OCI-LY1 (cell line): ENCODE measurements around the gene APC2.
A peak's percentile ranks its signal among the peaks of the same experiment; 100 is the strongest.

Experiments used
- H2AFZ ChIP-seq: fragments of 200-600 bp; sonication (generic), shearing (Covaris generic); 2 replicates; pipeline ENCODE4 v1.6.0; 2014; ENCODE audit warnings: antibody characterized with exemption, mild to moderate bottlenecking, low read length
- H3F3A ChIP-seq: fragments of 200-600 bp; sonication (generic), shearing (Covaris generic); 2 replicates; pipeline ENCODE4 v1.6.0; 2014; ENCODE audit warnings: mild to moderate bottlenecking, antibody characterized with exemption, low read length, moderate library complexity; ENCODE audit not compliant: insufficient read depth
- H3K27ac ChIP-seq: fragments of 200-600 bp; sonication (generic); 2 replicates; pipeline ENCODE4 v1.5.1; 2014; ENCODE audit warnings: low read length, mixed run types, mild to moderate bottlenecking, low read depth; ENCODE audit not compliant: poor library complexity, severe bottlenecking
- H3K27me3 ChIP-seq: fragments of 200-600 bp; sonication (generic); 2 replicates; pipeline ENCODE4 v1.6.0; 2014; ENCODE audit warnings: antibody characterized with exemption, mild to moderate bottlenecking, low read length, moderate library complexity; ENCODE audit not compliant: insufficient read depth
- H3K36me3 ChIP-seq: fragments of 200-600 bp; sonication (generic); 2 replicates; pipeline ENCODE4 v1.6.1; 2014; ENCODE audit warnings: mild to moderate bottlenecking, antibody characterized with exemption, low read length, moderate library complexity, mixed read lengths; ENCODE audit not compliant: insufficient read depth
- H3K4me1 ChIP-seq: fragments of 200-600 bp; sonication (generic); 2 replicates; pipeline ENCODE4 v1.5.1; 2014; ENCODE audit warnings: mild to moderate bottlenecking, low read length, moderate library complexity; ENCODE audit not compliant: insufficient read depth, severe bottlenecking
- H3K4me2 ChIP-seq: fragments of 200-600 bp; sonication (generic), shearing (Covaris generic); 2 replicates; pipeline ENCODE4 v1.6.1; 2014; ENCODE audit warnings: low read length
- H3K4me3 ChIP-seq: fragments of 200-600 bp; sonication (generic); 2 replicates; pipeline ENCODE4 v1.5.1; 2014; ENCODE audit warnings: low read length, low read depth, mild to moderate bottlenecking, mixed read lengths; ENCODE audit not compliant: poor library complexity, severe bottlenecking
- H3K79me2 ChIP-seq: fragments of 200-600 bp; shearing (Covaris generic); 2 replicates; pipeline ENCODE4 v1.6.1; 2016; ENCODE audit warnings: mixed run types, low read length, mixed read lengths; ENCODE audit not compliant: insufficient read depth
- H3K9ac ChIP-seq: fragments of 200-600 bp; sonication (generic), shearing (Covaris generic); 2 replicates; pipeline ENCODE4 v1.6.1; 2014; ENCODE audit warnings: mild to moderate bottlenecking, low read length, mixed read lengths
- H3K9me2 ChIP-seq: fragments of 200-600 bp; sonication (generic), shearing (Covaris generic); 2 replicates; pipeline ENCODE4 v1.6.1; 2014; ENCODE audit warnings: low read depth, mild to moderate bottlenecking, low read length, mixed read lengths
- H3K9me3 ChIP-seq: fragments of 200-600 bp; shearing (Covaris generic); 2 replicates; pipeline ENCODE4 v1.6.1; 2014; ENCODE audit warnings: low read length, mixed read lengths
- H4K20me1 ChIP-seq: fragments of 200-600 bp; sonication (generic), shearing (Covaris generic); 2 replicates; pipeline ENCODE4 v1.6.0; 2016; ENCODE audit warnings: mild to moderate bottlenecking, low read length; ENCODE audit not compliant: insufficient read depth
- EZH2 ChIP-seq: fragments of 200-600 bp; sonication (generic), shearing (Covaris generic); IDR thresholded peaks from 2 replicates; pipeline ENCODE4 v1.8.0; 2017; ENCODE audit warnings: borderline replicate concordance, mixed run types, mild to moderate bottlenecking, antibody characterized with exemption, low read length, moderate library complexity, mixed read lengths
- TF ChIP-seq, protein P1 (sequence below): fragments of 200-600 bp; sonication (generic), shearing (Covaris generic); IDR thresholded peaks from 2 replicates; pipeline ENCODE4 v1.5.1; 2017; ENCODE audit warnings: mild to moderate bottlenecking, antibody characterized with exemption, low read length, moderate library complexity, mixed read lengths

Gene APC2

DNA sequence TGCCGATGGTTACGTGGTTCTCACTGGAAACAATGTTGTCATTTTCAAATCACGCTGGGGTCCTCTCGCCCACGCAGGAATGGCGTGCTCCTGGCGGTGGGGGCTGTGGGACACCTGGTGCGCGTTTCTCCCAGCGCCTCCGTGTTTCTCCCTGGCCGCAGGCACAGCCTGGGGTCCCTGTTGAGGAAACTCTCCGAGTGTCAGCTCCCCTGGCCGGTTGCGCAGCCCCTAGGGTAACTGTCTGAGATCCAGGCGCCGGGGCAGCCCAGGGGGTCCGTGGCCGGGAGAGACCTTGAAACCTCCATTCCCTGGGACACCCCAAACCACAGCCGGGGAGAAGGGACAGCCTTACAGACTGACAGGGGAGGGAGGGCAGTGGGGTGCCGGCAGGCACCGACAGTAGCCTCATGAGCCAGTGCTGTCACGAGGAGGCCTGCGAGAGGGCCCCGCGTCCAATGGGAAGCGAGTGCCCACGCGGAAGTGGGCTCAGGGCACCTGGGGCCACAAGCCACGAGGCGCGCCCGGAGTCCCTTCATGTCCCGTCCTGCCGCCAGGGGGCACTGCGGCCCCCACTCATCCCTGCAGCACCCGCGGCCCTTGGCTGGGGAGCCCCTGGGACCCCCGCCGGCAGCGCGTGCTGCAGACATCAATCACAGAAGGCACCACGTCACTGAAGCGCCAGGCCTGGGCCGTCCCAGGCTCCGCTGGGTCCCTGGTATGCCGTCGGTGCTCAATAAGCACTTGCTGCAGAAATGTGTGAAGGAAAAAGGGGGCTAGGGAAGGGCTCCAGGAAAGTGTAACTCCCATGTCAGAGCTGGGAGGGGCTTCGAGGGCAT, 53.4 kb downstream of the APC2 start:
- Histone ChIP-seq H3K9me2 (no peaks in the 10 kb centered on the region), H3K9ac (no peak overlapping the region), H3K4me3 (no peak overlapping the region), H3K36me3 (no peaks in the 10 kb centered on the region), H4K20me1 (no peaks in the 10 kb centered on the region), H3K4me2 (no peak overlapping the region), H3K79me2 (no peaks in the 10 kb centered on the region), H3K27ac (no peak overlapping the region), H3K4me1 (no peaks in the 10 kb centered on the region), H3K27me3 (peaks cover 5% of the 10 kb centered on the region; the same call in 1 of the 2 replicates), H3F3A (no peaks in the 10 kb centered on the region), H3K9me3 (no peaks in the 10 kb centered on the region), H2AFZ (no peak overlapping the region)
- no peak for TF ChIP-seq EZH2
- TF ChIP-seq, protein P1, sequence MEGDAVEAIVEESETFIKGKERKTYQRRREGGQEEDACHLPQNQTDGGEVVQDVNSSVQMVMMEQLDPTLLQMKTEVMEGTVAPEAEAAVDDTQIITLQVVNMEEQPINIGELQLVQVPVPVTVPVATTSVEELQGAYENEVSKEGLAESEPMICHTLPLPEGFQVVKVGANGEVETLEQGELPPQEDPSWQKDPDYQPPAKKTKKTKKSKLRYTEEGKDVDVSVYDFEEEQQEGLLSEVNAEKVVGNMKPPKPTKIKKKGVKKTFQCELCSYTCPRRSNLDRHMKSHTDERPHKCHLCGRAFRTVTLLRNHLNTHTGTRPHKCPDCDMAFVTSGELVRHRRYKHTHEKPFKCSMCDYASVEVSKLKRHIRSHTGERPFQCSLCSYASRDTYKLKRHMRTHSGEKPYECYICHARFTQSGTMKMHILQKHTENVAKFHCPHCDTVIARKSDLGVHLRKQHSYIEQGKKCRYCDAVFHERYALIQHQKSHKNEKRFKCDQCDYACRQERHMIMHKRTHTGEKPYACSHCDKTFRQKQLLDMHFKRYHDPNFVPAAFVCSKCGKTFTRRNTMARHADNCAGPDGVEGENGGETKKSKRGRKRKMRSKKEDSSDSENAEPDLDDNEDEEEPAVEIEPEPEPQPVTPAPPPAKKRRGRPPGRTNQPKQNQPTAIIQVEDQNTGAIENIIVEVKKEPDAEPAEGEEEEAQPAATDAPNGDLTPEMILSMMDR, result peak; percentile 63

DNA sequence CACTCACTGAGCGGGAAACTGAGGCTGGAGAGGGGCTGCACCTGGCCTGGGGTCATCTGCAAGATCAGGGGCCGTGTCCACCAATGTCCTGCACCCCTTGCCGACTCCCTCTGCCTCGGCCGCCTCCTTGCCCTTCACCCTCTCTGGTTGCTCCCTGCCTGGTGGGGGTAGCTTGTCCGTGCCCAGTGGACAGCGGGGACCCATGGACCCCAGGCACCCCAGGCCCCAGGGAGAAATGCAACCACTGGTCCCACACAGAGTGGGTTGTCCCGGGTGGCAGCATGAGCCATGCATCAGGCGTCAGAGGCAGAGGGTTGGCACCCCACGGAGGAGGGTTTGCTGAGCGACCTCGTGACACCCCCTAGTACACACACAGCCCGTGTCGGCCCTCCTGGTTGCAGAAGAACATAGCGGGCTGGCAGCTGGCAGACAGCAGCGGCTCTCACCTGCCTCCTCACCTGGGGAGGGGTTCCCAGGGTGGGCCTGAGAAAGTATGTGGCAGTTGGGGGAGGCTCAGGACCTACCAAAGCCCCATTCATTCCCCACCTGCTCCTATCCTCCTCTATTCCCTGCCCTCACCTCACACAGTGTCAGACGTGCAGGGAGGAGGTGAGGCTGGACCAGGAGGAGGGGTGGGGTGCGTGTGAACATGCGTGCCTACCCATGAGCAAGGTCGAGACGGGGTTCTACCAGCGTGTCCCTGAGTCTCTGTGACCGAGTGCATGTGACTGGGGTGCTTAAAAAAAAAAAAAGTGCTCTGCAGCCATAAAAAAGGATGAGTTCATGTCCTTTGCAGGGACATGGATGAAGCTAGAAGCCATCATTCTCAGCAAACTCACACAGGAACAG, 54.2 kb downstream of the APC2 start:
- H3K9me3 ChIP-seq, result no peaks in the 10 kb centered on the region
- no peak overlapping the region for H3K4me2 ChIP-seq
- no peak overlapping the region for H3K4me3 ChIP-seq
- no peaks in the 10 kb centered on the region for H3K9me2 ChIP-seq
- H3K27me3 ChIP-seq, result peaks cover 5% of the 10 kb centered on the region; the same call in 1 of the 2 replicates
- H4K20me1 ChIP-seq, result no peaks in the 10 kb centered on the region
- no peak overlapping the region for H3K27ac ChIP-seq
- no peak overlapping the region for H2AFZ ChIP-seq
- TF ChIP-seq, protein P1, result no peak
- no peak for TF ChIP-seq EZH2
- H3F3A ChIP-seq, result no peaks in the 10 kb centered on the region
- no peak overlapping the region for H3K9ac ChIP-seq
- H3K36me3 ChIP-seq, result no peaks in the 10 kb centered on the region
- no peaks in the 10 kb centered on the region for H3K79me2 ChIP-seq
- no peaks in the 10 kb centered on the region for H3K4me1 ChIP-seq

DNA sequence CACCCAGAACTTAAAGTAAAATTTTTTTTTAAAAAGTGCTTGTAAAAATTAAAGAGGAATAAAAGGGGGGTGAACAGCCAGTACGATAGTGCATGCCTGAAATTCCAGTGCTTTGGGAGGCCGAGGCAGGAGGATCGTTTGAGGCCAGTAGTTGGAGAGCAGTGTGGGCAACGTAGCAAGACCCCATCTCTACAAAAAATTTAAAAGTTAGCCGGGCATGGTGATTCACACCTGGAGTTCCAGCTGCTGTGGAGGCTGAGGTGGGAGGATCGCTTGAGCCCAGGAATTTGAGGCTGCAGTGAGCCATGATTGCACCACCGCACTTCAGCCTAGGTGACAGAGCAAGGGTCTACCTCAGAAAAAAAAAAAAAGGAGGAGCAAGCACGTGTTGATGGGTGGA, 55.1 kb downstream of the APC2 start:
- Histone ChIP-seq H3K4me3 (no peak overlapping the region), H3K4me2 (no peak overlapping the region), H3K4me1 (no peaks in the 10 kb centered on the region), H4K20me1 (no peaks in the 10 kb centered on the region), H3K27me3 (peaks cover 5% of the 10 kb centered on the region; the same call in 1 of the 2 replicates), H3F3A (no peaks in the 10 kb centered on the region), H3K79me2 (no peaks in the 10 kb centered on the region), H3K9ac (no peak overlapping the region), H3K9me2 (no peaks in the 10 kb centered on the region), H3K9me3 (no peaks in the 10 kb centered on the region), H3K36me3 (no peaks in the 10 kb centered on the region), H2AFZ (no peak overlapping the region), H3K27ac (no peak overlapping the region)
- TF ChIP-seq EZH2, result no peak
- TF ChIP-seq, protein P1, result no peak
